A549 (cell line): ENCODE results near the gene RRAGD.

Source experiments
- BCL3 ChIP-seq: fragments of >200 bp; sonication (Bioruptor Twin); formaldehyde crosslinking; IDR thresholded peaks from 3 replicates; pipeline ENCODE4 v1.6.1; 2016
- EP300 ChIP-seq, 2 experiments: fragments of >200 bp; sonication (Bioruptor Twin); formaldehyde crosslinking; IDR thresholded peaks; 2 replicates in 1 of 2; 3 replicates in 1 of 2; pipeline ENCODE4 v1.6.1; 2016 to 2017
- JUNB ChIP-seq: fragments of >200 bp; sonication (Bioruptor Twin); formaldehyde crosslinking; IDR thresholded peaks from 2 replicates; pipeline ENCODE4 v1.6.1; 2016
- POLR2AphosphoS2 ChIP-seq: conservative IDR thresholded peaks from 2 replicates; pipeline ENCODE4 v1.6.1; 2012; ENCODE audit warnings: low read length, improper control_type of control experiment, inconsistent platforms
- RAD21 ChIP-seq, 2 experiments: fragments of >200 bp in 1 of 2; sonication (Bioruptor Twin) in 1 of 2; formaldehyde crosslinking in 1 of 2; IDR thresholded peaks in 1 of 2; conservative IDR thresholded peaks in 1 of 2; 2 replicates in 1 of 2; 3 replicates in 1 of 2; pipeline ENCODE4 v1.6.1; 2012 to 2018; ENCODE audit warnings: inconsistent platforms in 1 of 2

GRCh38 chr6:89439014-89439413 is 26.9 kb upstream of the RRAGD start:
- TF ChIP-seq BCL3 (no peak), RAD21 (conservative IDR thresholded peaks at IDR 0.05 in 1 of 2, IDR thresholded peaks at IDR 0.05 in 1 of 2) (no peak), EP300 (IDR thresholded peaks at IDR 0.05) (no peak), POLR2AphosphoS2 (no peak), JUNB (no peak)
